Stimulated activated naive CD8-positive, alpha-beta T cell treated with anti-CD3 and anti-CD28 coated beads, Interleukin-15, amount 100 ng/mL, for 72 hours (primary cell): Measurements from ENCODE around the gene KRT33B.
A peak's percentile ranks its signal among the peaks of the same experiment; 100 is the strongest.

Experiments used
- ATAC-seq: fragments of 150-1000 bp; cut with Tn5 transposase; 2 replicates; pipeline ENCODE4 v1.10.0; 2021; ENCODE audit warnings: mild to moderate bottlenecking, moderate library complexity
- DNase-seq, 2 donors: peaks; one replicate each; pipeline ENCODE4 v3.0.0; 2021 to 2022
- H3K27ac Mint-ChIP-seq, 2 donors: one replicate each; pipeline ENCODE4 v1.8.0; 2022; ENCODE audit warnings: mild to moderate bottlenecking in 2 of 2, mixed read lengths in 2 of 2, moderate library complexity in 2 of 2
- H3K27me3 Mint-ChIP-seq: one replicate; pipeline ENCODE4 v1.8.0; 2022; ENCODE audit warnings: mixed read lengths
- H3K4me1 Mint-ChIP-seq: one replicate; pipeline ENCODE4 v1.8.0; 2022; ENCODE audit warnings: mild to moderate bottlenecking, mixed read lengths
- H3K4me3 Mint-ChIP-seq, 2 donors: one replicate each; pipeline ENCODE4 v1.8.0; 2022; ENCODE audit warnings: mild to moderate bottlenecking in 2 of 2, mixed read lengths in 2 of 2, moderate library complexity in 1 of 2
- H3K9me3 Mint-ChIP-seq, 2 donors: one replicate each; pipeline ENCODE4 v1.8.0; 2022; ENCODE audit warnings: mixed read lengths in 2 of 2

The KRT33B gene

DNA sequence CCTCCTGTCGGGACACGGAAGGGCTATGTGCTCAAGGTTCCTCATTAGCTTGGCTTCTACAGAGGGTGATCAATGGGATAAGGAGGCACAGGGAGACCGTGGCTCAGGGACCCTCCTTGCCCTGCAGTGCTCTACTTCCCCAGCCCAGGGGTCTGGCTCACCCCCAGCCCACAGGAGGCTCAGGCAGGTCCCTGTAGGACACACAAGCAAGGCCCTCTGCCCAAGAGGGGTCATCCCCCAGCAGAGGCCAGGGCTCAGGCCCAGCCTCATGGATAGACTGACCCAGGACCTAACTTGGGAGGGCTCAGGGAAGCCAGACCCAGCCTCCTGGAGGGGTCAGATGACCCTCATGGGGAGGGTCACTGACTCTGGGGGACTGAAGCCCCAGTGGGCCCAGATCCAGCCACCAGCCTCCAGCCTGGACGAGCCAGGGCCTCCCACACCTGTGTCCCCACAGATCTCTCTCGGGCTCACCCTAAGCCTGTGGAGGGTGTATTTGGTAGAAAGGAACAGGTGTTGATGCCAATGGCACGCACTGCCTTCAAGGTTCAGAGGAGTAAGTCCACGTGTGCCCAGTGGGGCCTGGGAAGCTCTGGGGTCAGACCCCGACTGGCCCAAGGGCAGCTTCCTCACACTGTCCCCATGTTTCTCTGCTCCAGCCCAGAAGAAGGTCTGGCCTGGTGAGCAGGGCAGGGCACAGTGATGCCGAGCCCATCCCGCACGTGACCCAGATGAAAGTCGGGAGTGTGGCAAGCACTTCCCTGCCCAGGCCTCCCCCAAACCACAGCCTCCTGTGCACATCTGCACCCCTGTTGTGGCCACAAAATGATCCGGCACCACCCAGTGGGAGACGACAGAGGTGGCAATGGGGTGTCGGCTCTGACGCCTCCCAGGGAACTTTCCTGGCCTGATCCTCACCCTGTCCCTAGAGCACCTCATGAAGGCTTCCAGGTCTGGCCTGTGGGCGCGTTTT lies 43.2 kb downstream of the KRT33B start:
- Mint-ChIP-seq H3K27ac (no peak overlapping the region), H3K4me3 (no peak overlapping the region), H3K9me3 (no peaks in the 10 kb centered on the region), H3K4me1 (peaks cover 55% of the 10 kb centered on the region), H3K27me3 (no peaks in the 10 kb centered on the region)
- ATAC-seq, result peak; percentile 8
- no peak for DNase-seq

DNA sequence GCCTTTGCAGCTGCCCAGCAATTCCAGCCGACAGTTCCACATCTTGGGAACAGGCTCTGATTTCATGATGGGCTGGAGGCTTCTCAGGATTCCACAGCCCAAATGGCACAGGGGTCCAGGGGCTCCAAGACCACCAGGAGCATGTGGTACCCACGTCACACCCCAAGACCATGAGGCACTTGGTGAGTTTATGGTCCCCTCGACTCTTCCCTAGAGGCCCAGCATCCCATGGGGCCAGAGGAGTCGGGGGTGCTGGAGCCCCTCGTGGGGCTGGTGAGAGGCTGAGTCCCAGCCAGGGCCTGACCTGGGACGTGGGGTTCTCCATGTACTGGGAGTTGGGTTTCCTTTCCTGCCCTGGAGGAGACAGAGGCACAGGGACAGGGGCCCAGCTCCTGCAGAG lies 44.0 kb downstream of the KRT33B start:
- H3K4me1 Mint-ChIP-seq, result peaks cover 55% of the 10 kb centered on the region
- no peaks in the 10 kb centered on the region for H3K27me3 Mint-ChIP-seq
- DNase-seq, result no peak
- H3K9me3 Mint-ChIP-seq, result peaks cover 2 to 4% of the 10 kb centered on the region in 2 donors
- no peak for ATAC-seq
- H3K27ac Mint-ChIP-seq, result peak overlapping the region in 1 of 2 donors; percentile 44
- no peak overlapping the region for H3K4me3 Mint-ChIP-seq

DNA sequence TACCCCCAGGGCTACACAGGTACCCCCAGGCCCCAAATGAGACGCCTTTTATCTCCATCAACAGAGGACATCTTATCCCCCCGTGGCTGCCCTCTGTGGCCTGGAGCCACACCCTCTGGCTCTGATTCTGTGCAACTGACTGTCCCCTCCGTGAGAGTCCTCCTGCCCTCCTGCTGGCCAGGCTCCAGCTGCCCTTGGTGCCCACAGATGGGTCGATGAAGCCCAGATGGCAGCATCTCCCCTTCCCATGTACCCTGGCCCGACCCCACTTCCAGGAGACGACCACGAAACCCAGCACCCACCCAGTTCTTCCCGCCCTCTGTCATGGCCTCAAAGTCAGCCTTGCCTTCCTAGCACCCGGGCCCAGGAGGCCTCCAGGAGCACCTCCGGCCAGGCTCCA lies 44.5 kb downstream of the KRT33B start:
- DNase-seq, result no peak
- H3K27me3 Mint-ChIP-seq, result no peaks in the 10 kb centered on the region
- H3K4me3 Mint-ChIP-seq, result no peak overlapping the region
- H3K9me3 Mint-ChIP-seq, result peaks cover 7 to 8% of the 10 kb centered on the region in 2 donors
- H3K4me1 Mint-ChIP-seq, result peaks cover 55% of the 10 kb centered on the region
- no peak for ATAC-seq
- H3K27ac Mint-ChIP-seq, result no peak overlapping the region

DNA sequence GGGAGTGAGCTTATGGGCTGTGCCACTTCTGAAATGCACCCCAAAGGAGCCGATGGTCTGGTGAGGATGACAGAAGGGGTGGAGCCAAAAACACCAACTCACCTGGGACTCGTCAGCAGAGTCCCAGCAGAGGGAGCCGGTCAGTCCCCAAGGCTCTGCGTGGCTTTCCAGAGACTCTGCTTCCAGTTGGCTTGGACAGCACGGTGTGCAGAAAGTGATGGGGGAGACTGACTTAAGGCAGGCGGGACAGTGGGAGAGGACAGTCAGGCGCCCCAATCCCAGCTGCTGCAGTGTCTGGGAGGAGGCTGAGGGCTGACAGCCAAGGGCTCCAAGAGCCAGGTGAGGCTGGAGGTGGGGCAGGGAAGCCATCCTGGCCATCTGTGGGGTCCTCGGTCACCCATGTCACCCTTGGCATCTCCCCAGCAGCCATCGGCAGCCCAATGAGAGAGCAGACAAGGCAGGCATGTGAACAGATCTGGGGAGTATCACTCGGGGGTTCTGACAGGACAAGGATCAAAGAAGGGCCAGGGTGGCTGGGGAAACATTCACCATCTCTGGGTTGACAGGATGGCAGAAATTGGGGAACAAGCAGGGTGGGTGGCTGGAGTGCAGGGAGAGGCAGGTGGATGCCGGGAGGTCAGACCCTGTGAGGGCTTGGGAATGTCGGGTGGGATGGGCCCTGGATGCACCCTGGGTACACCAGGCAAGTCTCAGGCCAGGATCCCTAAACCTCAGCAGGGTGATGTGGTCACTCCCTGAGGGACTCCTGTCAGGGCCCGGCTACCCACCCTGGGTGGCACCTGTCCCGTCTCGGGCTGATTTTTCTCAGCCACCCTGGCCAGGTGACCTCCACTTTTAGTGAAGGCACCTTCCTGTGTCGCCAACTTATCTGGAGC lies 45.2 kb downstream of the KRT33B start:
- Mint-ChIP-seq H3K9me3 (peaks cover 14% of the 10 kb centered on the region in 2 donors), H3K27ac (peak overlapping the region; percentile 64 to 77), H3K4me3 (no peak overlapping the region), H3K4me1 (peaks cover 55% of the 10 kb centered on the region), H3K27me3 (no peaks in the 10 kb centered on the region)
- DNase-seq, result no peak
- peak; percentile 31 for ATAC-seq

DNA sequence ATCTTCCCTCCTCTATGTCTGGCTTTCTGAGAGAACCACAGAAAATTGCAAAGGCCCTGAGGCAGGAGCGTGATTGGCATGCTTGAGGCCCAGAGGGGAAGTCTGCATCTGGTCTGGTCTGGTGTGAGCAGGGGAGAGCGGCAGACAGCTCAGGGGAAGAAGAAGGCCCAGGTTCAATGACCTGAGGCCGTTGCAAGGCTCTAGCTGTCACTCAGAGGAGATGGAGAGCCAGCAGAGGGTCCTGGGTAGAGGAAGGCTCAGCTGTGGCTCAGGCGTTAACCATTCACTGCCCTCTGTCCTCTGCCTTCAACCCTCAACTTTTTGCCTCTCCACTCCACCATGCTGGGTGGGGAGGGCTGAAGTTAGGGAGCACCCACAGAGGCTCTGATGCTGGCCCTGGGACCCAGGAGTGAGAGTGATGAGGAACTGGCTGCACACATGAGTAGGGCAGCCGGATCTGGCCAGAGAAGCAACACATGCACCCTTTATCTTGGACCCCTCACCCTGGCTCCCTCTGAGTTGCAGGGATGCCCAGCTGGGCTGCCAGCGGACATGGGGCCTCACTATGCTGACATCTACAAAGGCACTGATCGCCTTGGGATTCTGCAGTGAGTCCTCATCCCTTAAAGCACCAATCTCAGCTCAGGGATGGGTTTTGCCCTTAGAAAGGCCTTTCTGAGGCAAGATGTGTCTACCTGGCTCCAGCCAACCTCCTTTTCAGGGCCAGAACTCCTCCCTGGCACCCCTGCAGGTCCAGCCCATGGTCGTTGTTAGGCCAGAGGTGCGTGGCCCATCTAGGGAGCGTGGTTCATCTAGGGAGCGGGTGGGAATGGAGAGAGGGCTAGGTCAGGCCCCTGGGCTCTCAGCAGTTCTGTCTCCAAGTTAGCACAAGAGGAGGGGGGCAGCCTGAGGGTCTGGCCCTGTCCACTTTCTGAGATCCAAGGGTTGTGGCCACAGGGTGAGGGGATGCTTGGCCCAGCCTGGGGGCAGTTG lies 46.4 kb downstream of the KRT33B start:
- Mint-ChIP-seq H3K4me3 (no peak overlapping the region), H3K4me1 (peaks cover 47% of the 10 kb centered on the region), H3K27me3 (no peaks in the 10 kb centered on the region), H3K27ac (no peak overlapping the region), H3K9me3 (peaks cover 15 to 16% of the 10 kb centered on the region in 2 donors)
- DNase-seq, result no peak
- no peak for ATAC-seq

DNA sequence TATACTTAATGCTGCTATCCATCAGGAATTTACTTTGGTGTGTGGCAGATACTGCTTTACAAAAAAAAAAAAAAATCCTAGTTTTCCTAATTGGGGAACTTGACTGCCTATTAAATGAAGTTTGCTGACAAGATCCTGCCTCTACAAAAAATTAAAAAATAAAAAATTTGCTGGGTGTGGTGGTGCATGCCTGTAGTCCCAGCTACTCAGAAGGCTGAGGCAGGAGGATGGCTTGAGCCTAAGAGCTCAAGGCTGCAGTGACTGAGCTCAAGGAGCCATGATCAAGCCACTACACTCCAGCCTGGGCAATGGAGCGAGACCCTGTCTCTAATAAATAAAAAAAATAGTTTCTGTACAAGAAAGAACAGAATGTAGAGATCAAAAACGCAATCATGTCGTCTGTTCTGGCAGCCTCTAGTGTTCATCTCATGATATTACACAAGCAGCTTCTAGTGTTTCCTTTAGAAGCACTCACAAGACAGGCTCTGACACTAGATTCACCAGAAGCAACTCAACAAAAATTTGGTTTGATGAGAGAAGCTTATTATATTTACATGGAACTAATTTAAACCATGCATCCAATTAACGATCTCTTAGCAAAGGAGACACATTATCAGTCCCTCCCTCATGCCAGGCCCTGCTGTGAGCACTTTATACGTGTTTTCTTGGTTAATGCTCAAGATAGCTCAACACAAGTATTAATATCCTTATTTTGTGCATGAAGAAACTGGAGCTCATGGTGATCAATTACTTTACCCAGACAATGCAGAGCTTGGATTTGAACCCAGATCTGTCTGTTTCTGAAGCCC lies 47.3 kb downstream of the KRT33B start:
- H3K27ac Mint-ChIP-seq, result no peak overlapping the region

DNA sequence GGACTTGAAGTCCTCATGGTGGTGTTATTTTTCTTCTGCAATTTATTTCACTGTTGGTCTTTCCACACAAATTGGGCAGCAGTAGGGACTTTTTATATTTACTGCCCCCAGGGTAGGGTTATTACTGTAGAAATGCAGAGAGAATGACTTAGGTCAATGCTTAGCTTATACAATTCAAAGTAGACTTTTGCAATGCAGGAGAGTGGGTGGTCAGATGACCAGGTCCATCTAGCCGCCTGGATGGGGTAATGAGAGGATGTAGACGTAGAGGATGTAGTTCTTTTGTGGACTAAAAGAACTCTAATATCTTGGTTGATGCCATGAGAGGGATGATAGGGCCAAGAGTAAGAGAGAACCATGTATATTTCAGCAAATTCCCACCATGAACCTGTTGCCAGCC lies 51.4 kb downstream of the KRT33B start:
- Mint-ChIP-seq H3K27me3 (no peaks in the 10 kb centered on the region), H3K4me3 (no peak overlapping the region), H3K4me1 (peaks cover 6% of the 10 kb centered on the region), H3K27ac (no peak overlapping the region), H3K9me3 (peaks cover 15 to 16% of the 10 kb centered on the region in 2 donors)
- ATAC-seq, result no peak
- no peak for DNase-seq

More for the DNA sequence above, 47.3 kb downstream of the KRT33B start:
- H3K27me3 Mint-ChIP-seq, result no peaks in the 10 kb centered on the region
- peak; percentile 65 for ATAC-seq
- DNase-seq, result no peak
- peaks cover 44% of the 10 kb centered on the region for H3K4me1 Mint-ChIP-seq
- H3K4me3 Mint-ChIP-seq, result no peak overlapping the region
- peaks cover 15 to 16% of the 10 kb centered on the region in 2 donors for H3K9me3 Mint-ChIP-seq

DNA sequence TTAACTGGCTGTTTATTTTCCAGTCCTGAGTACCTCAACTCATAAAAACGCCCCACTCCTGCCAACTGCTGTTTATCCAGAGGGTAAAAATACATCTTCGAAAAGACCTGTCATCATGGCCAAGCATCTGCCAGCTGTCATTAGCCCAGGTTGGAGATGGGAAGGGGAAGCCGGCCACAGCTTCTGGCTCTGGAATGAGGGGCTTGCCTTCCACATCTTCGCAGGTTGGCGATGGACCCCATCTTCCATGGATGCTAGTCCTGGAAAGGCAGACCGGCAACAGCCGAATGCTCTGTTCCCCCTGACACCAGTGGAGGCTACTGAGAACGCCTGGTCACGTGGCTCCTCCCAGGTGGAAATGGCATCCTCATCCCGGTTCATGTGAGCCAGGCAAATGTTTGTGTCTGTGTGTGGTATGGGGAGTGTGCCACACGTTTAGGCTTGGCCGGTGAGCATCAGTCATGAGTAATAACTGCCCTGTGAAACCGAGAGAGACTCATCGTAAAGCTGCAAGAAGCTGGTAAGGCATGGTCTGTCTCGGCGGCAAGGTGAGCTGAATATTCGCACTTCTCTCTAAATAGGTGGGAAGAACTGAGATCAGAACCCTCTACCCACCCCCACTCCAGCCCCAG lies 53.7 kb downstream of the KRT33B start:
- peaks cover 15 to 16% of the 10 kb centered on the region in 2 donors for H3K9me3 Mint-ChIP-seq
- H3K27me3 Mint-ChIP-seq, result no peaks in the 10 kb centered on the region
- peaks cover 5% of the 10 kb centered on the region for H3K4me1 Mint-ChIP-seq
- DNase-seq (no peak), ATAC-seq (no peak)
- no peak overlapping the region for H3K4me3 Mint-ChIP-seq
- no peak overlapping the region for H3K27ac Mint-ChIP-seq

DNA sequence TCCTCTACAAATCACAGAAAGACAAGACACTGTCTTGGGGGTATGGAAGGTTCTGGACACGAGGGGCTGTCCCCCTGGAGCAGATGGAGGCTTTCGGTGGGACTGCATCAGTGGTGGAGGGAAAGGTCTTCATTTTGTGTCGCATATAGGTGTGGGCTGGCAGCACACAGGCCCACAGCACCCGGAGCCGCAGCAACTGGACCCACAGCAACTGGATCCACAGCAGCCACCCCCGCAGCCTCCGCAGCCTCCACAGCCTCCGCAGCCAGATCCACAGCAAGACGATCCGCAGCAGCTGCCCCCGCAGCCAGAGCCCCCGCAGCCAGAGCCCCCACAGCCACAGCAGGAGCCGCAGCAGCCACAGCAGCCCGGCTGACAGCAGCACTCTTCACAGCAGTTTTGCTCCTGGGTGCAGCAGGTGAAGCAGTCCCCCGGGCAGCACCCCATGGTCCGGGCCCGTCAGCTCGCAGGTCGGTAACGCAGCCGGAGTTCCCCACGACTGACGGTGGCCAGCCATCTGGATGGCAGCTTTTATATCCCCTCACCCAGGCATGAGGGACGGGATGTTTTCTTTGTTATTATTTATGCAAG lies 54.3 kb downstream of the KRT33B start, which contains the start of gene KRTAP17-1:
KRTAP17-1 (minus strand) TSS at position 507 of the 591 bp plus-strand sequence; CDS start at position 447, 60 bp downstream.
- ATAC-seq (no peak), DNase-seq (no peak)
- Mint-ChIP-seq H3K4me3 (no peak within 1 kb of the TSS), H3K9me3 (peaks cover 9% of the 10 kb centered on the region in 2 donors), H3K27me3 (no peaks in the 10 kb centered on the region), H3K4me1 (peaks cover 12% of the 10 kb centered on the region), H3K27ac (no peak within 1 kb of the TSS)
